Urothelium cell line (cell line): ENCODE data around the gene JMJD4.

Experiments
- DNase-seq: peaks from one replicate; pipeline ENCODE4 v3.0.0; 2011; ENCODE audit warnings: low spot score, mixed read lengths
- FAIRE-seq: peaks from 2 replicates; lab custom pipeline; 2011; peaks lifted over from hg19 to GRCh38; lab: Jason Lieb, UNC

The JMJD4 gene, protein sequence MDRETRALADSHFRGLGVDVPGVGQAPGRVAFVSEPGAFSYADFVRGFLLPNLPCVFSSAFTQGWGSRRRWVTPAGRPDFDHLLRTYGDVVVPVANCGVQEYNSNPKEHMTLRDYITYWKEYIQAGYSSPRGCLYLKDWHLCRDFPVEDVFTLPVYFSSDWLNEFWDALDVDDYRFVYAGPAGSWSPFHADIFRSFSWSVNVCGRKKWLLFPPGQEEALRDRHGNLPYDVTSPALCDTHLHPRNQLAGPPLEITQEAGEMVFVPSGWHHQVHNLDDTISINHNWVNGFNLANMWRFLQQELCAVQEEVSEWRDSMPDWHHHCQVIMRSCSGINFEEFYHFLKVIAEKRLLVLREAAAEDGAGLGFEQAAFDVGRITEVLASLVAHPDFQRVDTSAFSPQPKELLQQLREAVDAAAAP

DNA sequence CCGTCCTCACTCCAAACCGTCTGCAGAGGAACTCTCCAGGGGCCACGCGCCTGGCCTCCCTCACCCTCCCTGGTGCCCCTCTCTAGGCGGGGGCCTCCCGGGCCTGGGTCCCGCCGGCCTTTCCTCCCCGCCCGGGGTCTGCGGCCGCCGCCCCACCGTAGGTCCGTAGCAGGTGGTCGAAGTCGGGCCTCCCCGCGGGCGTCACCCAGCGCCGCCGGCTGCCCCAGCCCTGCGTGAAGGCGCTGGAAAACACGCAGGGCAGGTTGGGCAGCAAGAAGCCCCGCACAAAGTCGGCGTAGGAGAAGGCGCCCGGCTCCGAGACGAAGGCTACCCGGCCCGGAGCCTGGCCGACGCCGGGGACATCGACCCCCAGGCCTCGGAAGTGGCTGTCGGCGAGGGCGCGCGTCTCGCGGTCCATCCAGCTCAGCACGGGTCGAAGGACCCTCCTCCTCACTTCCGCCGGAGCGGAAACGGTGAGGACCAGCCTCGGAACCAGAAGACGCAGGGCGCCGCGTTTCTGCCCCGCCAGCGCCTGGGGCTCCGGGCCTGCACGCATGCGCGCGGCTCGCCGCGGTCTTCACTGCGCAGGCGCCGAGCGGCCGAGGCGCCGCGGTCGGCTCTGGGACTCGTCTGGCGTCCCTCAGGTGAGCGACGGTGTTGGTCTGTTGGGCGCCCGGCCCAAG is at the start of gene JMJD4, which contains the start of gene SNAP47:
Gene JMJD4, minus strand, starts transcription at position 447 of the 683 bp plus-strand sequence. Its CDS starts 29 bp downstream, at position 418.
Gene SNAP47, plus strand, starts transcription at position 580 of the 683 bp plus-strand sequence. CDS start 12,302 bp downstream, outside the sequence.
- DNase-seq (peak; percentile 94), FAIRE-seq (peak; percentile 86)

DNA sequence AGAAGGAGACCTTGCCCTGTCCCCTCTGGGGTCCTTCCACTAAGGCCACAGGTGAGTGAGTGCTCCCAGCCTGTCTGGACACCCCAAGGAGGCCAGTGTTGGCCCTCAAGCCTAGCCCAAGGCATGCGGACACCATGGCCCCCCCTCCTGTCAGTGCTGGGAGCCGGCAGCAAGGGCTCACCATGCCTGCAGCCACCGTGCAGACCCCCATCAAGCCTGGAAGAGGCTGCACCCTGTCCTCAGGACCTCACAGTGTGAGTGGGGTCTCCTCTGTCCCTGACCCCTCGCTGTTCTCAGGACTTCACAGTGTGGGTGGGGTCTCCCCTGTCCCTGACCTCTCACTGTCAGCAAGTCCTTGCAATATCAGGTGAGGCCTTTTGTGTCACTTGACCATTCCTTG is 47.1 kb upstream of the JMJD4 start:
- FAIRE-seq (no peak), DNase-seq (no peak)

DNA sequence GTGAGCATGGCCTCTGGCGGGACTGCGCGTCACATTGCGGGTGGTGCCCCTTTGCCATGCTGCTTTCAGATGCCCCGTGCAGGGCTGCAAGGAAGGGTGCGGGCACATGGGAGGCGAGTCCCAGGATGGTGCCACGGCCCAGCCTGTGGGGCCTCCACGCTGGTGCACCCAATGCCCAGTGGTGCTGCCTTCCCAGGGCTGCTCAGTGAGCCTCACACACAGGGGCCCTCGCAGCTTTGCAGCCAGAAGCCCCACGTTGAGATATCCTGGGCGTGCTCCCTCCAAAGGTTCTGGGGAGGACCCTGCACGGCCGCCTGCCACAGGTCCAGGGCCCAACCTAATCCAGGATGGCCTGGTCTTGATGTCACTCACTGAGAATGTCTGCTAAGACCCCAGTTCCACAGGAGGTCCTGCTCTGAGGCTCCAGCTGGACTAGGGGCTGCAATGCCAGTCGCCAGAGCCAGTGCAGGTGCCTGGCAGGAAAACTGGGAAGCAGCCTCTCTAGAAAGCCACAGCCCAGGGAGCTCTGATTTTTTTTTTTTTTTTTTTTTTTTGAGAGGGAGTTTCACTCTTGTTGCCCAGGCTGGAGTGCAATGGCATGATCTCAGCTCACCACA is 46.3 kb upstream of the JMJD4 start:
- DNase-seq, result no peak
- no peak for FAIRE-seq

DNA sequence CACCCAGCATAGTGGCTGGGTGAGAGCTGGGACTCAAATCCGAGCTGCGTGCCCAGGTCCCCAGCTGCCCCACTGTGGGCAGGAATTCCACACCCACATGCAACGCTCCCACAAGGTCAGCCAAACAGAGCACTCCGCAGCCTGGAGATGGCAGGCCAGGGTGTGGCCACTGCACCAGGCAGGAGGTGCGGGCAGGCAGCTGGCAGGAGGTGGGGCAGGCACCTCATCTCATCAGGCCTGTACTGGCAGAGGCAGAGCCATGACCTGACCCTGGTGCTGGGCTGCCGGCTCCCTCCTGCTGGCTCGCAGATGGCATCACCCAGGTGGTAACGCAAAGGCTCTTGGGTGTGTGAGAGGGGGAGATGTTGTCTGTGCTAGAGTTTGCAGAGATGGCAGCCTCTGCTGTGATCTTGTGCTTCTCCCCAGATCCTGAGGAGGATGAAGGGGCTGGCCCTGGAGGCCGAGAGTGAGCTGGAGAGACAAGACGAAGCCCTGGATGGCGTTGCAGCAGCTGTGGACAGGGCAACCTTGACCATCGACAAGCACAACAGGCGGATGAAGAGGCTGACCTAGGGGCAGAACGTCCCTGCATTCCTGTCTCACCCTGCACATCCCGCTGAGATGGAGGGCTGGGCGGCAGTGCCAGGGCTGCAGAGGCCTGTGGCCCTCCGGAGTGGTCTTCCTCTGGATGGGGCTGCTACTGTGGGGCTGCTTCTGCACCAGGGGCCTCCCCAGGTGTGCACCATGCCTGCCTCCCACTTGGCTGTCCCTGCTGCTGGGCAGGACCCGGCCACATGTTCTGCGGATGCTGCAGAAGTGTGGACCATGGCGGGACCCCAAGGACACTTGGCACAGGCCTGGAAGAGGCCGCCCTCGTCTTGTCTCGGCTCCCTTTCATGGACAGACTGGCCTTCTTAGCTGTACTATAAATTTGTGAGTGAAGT is 45.3 kb upstream of the JMJD4 start:
- no peak for DNase-seq
- no peak for FAIRE-seq

DNA sequence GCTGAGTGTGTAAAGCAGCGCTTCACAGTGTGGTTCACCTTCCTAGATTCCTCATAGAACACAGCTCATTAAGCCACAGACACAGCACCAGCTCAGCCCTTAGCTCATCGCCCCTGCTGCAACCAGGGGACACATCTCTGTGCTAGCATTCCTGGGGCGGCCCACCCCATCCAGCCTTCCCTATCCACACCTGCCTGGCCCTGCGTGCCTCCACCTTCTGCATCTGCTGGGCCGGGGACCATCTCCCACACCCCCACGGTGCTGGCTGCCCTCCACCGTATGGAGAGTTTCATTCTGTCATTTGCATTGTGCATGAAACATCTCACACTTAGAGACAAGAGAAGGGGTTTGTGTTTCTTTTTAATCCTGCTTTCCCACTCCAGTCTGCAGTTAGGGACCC is 44.6 kb upstream of the JMJD4 start:
- no peak for FAIRE-seq
- no peak for DNase-seq

DNA sequence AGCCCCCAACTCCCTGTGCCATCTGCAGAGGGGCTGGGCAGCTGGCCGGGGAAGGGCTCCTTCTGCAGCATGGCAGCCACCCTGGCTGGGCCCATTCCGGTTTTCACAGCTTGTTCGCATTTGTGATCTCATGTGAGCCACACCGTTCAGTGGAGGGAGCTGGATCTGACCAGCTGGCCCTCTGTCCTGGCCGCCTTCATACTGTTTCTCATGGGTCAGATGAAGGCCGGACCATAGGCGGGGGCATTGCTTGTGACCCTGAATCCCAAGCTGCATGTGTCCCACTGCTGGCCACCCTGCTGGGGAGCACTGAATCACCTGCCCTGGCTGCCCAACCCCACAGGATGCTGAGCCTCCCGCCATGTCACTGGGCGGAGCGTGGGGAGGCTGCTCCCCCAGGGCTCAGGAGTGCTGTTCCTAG is 43.9 kb upstream of the JMJD4 start:
- DNase-seq (no peak), FAIRE-seq (no peak)

DNA sequence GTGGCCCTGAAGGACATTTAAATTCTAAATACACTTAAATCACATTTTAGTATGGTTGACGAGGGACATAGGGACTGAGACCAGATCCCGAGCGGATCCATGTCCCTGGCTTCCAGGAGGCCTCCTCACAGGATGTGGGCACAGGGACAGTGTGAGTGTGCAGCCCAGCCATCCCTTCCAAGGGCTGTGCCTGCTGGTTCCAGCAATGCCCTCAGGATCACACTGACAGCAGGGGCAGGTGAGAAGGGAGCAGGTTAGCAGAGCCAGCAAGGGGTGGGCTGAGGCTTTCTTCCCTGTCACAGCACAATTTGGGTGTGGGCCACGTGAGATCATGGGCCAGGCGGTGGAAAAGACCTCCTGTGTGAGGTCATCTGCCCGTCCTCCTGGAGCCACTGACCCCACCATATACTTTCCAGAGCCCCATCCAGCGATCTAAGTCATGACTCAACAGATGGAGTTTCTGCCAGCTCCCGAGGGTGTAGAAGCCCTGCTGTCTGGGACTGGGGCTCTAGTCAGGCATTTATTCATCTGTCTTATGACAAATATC is 43.4 kb upstream of the JMJD4 start:
- no peak for DNase-seq
- FAIRE-seq, result no peak

DNA sequence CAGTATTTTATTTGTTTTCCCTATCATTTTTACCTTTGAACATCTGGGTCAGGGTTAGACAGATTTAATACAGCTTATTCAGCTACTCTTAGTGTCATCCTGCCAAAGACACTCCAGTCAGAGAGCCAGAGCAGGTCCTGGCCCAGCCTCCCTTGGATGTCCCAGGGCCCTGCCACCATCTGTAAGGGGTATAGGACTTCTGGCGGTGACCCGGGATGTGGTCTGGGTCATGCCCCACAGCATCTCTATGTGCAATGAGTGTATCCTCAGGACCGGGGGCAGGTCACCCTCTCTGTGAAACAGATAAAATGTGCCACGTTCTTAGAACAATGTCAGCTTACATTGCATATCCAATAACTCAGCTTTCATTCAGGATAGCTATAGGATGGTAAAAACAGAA is 42.5 kb upstream of the JMJD4 start:
- no peak for DNase-seq
- FAIRE-seq, result no peak

DNA sequence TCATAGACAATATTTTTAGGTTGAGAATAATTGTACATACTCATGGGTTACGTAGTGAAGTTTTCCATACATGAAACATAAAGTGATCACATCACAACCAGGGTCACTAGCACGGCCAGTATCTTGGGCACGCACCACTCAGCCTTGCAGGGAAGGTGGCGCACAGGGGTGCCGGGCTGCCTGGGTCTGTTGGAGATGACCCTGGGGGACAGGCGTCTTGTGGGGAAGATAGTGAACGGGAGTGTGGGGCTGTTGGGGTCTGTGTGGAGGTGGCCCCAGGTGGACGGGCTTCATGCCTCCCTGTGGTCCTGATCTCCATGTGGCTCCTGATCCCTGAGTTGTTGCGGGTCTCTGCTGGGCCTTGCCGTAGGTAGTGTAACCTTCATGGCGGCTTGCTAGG is 42.1 kb upstream of the JMJD4 start:
- no peak for FAIRE-seq
- no peak for DNase-seq

DNA sequence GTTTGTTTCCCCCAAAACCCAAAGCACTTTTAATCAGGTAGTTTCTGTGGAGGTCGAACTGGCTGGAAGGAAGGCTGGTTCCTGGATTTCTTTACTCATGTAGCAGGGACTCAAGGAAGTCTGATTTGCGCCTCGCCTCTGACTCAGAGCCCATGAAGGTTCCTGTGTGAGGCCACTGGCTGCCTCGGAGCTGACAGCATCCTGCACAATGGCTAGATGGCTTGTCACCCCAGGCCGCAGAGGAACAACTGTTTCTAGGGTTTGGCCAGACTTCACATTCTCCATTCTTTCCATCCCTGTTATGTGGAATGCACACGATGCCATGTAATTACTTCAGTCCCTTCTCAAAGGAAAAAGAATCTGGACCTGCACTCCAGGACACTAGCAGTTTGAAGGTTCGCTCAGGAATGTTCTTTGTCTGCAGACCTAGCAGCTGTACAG is 41.2 kb upstream of the JMJD4 start:
- DNase-seq, result no peak
- FAIRE-seq, result no peak

DNA sequence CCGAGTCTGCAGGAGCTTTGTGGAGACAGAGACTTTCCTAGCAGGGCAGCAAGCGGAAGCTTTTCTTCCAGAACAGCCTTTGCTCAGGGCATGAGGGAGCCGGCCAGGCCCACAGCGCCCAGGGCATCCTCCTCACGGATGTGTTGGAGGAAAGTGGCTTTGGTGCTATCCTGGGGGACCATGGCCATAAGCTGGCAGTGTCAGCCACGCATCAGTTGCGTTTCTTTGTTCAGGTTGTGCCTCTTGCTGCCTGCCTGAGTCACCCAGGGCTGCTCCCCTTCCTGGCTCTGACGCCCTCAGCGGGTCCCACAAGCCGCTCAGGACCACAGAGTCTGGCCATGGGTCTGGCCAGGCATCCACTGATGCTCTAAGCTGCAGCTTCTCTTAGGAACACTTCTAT is 40.7 kb upstream of the JMJD4 start:
- DNase-seq (no peak), FAIRE-seq (no peak)

DNA sequence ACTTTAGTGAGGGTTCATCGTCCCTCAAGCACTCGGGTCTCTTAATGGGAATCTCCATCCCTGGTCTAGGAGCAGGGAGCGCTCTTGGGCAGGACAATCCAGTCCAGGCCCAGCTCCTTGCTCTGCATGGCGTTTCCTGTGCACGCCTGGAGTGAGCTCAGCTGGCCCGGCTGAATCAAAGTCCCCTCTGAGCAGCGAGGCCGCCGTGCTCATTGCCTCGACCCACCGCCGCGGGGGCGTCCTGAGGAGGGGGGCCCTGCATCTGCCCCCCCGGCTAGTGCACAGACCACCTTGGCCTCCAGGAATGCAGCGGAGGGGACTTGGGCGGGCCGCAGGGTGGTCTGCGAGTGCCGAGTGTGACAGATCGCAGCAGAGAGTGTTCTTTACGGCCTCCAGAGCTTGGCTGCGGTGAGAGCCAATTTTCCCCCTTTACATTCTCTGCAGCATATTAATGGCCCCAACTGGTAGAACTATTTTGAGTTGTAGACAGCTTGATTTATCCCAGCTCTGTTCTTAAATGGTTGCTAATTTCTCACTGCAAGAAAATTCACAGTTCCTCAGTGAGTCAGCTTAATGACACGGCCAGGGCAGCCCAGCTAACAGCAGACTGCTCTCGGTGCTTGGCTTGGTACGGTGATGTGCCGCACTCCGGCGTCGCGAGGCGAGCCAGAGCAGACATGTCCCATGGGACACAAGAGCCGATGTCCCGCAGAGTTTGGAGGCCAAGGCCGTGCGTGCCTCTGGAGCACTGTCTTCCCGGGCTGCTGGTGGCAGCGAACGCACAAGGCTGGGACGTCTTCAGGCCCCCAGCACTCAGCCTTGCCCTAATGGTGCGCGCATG is 39.9 kb upstream of the JMJD4 start:
- FAIRE-seq (no peak), DNase-seq (no peak)

DNA sequence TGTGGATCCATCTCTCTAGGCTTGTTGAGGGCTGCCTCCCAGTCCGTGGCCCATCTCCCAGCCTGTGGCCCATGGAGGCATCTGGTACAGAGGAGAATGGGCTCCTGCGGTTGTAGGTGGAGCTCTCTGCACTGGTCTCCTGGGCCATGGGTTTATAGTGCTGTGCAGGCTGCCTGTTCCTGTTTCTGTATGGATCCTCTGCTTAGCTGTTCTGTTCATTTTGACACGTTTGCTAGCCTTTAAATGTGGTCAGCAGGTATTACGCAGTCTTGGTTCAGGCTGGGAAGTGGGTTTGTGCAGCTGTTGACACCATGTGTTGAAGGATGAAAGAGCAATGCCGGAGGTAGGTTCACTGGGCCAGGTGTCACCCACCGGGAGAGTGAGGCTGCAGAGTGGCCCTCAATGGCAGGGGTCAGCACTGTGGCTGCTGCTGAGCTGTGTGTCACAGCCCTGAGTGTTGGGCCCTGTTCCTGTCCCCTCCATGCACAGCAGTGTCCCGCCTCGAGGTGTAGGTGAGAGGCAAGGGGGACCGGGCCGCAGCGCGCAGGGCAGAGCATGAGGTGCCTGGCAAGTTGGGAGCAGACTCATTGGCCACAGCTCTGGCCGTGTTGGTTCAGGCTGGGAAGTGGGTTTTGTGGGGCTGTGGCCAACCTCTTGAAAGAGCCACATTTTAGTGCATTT is 39.1 kb upstream of the JMJD4 start:
- FAIRE-seq (peak; percentile 42), DNase-seq (no peak)

DNA sequence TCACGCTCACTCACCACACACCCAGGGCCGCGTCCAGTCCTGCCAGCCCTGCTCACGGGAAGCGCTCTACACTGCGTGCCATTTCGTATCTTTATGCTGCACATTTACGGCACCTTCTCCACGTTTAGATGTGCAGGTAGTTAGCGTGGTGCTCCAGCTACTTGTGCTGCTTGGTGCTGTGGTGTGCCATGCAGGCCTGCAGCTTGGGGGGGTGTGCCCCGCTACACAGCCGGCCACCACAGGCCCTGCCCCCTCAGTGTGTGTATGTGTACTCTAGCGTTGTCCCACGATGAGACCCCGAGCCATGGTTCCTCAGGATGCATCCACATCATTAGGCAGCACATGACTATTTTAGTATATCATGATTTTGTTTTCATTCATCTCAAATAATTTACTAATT is 38.5 kb upstream of the JMJD4 start:
- DNase-seq (no peak), FAIRE-seq (no peak)

DNA sequence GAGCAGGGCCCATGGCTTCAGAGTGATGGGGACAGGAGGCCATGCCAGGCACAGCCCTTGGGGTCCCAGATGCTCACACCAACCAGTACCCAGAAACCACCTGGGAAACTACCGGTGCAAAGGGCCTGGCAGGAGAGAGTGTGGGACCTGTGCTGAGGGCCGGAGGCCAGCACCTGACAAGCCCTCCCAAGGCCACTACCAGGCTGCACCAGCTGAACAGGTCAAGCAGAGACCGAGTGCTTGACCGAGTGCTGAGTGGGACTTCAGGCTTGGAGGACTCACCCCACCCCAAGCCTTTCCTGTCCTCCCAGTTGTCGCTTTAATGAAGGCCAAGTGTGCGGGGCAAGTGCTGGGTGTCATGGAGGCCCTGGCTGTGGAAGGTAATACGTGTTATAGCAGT is 36.7 kb upstream of the JMJD4 start:
- FAIRE-seq, result no peak
- no peak for DNase-seq

DNA sequence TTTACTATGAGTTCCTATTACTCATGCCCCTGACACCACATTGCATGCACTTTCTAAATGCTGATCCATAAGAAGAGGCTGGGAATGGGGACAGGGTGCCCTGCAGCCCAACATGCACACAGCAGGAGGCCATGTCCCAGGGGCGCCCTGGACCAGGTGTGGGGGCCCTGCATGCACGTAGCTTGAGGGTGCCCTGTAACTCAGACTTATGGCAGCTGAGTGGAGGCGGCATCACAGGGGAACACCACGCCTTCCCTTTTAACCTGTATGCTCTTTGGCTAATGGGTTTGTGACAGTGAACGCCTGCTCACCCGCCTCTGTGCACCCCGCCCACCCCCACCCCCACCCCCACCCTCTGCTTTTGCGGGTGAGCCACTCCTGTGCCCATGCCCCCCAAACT is 36.2 kb upstream of the JMJD4 start:
- DNase-seq (no peak), FAIRE-seq (no peak)

DNA sequence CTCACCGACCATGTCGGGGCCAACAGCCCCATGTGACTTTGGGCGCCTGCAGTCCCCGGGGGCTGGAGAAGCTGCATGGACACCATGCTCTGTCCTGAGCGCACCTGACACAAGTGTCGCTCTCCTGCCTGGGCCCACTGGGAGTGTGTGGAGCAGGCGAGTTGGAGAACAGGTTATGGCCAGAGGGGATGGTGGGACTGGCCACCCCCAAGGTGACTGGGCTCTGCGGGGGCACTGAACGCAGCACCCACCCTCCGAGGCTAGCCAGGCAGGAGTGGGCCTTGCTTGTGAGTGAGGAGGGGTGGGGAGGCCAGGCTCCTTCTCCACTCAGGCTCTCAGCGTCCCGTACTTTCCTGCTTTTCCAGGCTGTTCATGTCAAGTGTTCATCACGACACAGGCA is 35.7 kb upstream of the JMJD4 start:
- no peak for FAIRE-seq

DNA sequence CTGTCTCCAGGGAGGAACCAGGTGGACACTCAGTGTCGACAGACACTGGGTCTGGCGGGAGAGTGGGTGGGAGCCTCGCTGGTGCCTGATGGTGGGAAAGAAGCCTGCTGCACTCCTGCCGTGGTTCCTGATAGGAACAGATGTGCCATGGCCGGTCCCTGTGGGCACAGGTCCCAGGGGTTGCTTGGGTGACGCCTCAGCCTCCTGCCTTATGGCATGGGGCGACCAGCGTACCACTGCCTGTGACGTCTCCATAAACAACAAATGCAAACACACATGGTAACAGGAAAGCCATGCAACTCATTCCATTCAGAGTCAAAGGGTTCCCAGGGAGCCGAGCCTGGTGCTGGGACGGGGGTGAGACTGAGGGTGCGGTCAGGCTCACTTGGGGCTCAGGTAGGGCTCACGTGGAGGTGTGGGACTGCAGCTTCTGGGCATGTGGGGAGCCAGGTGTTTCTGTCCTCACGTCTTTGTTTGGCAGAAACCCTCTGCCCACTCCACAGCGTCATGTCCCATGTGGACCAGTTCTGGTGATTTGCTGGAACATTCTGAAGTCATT is 34.9 kb upstream of the JMJD4 start:
- DNase-seq (no peak), FAIRE-seq (no peak)

More for the DNA sequence above, 35.7 kb upstream of the JMJD4 start:
- no peak for DNase-seq
